GM10266 (cell line): ENCODE measurements around the gene POLR3E.

Source experiments
- DNase-seq: peaks from one replicate; pipeline ENCODE4 v3.0.0; 2012; ENCODE audit errors: extremely low spot score
- CTCF ChIP-seq: IDR thresholded peaks from 2 replicates; pipeline ENCODE4 v1.5.1; 2012; ENCODE audit warnings: mild to moderate bottlenecking, low read depth; ENCODE audit not compliant: control insufficient read depth, insufficient read depth; ENCODE audit errors: missing control alignments

The POLR3E gene

GRCh38 chr16:22262460-22262859 is 34.7 kb upstream of the POLR3E start:
- TF ChIP-seq CTCF: no peak
- DNase-seq: no peak

GRCh38 chr16:22264786-22265185 is 32.4 kb upstream of the POLR3E start:
- no peak for TF ChIP-seq CTCF
- DNase-seq: no peak

- no peak for DNase-seq
Observed at GRCh38 chr16:22265351-22265750, 31.9 kb upstream of the POLR3E start.

GRCh38 chr16:22266546-22266945 is 30.7 kb upstream of the POLR3E start:
- TF ChIP-seq CTCF: no peak
- DNase-seq: no peak

More at GRCh38 chr16:22265351-22265750, 31.9 kb upstream of the POLR3E start:
- TF ChIP-seq CTCF: no peak

- DNase-seq: no peak
- no peak for TF ChIP-seq CTCF
Observed at GRCh38 chr16:22267764-22268163, 29.4 kb upstream of the POLR3E start.

- no peak for TF ChIP-seq CTCF
- no peak for DNase-seq
Observed at GRCh38 chr16:22270525-22270924, 26.7 kb upstream of the POLR3E start.

GRCh38 chr16:22272870-22273650 is 24.1 kb upstream of the POLR3E start:
- no peak for DNase-seq
- TF ChIP-seq CTCF: no peak
